Effector memory CD4-positive, alpha-beta T cell (primary cell): Measurements from ENCODE around the gene PACRG.

Source experiments
- DNase-seq, 3 donors: peaks; one replicate each; pipeline ENCODE4 v3.0.0-alpha.2; 2020
- H3K27ac ChIP-seq: 2 replicates; pipeline ENCODE4 v1.7.0; 2013; ENCODE audit warnings: mild to moderate bottlenecking, low read length, moderate library complexity; ENCODE audit not compliant: insufficient read depth, poor library complexity, severe bottlenecking
- H3K27me3 ChIP-seq: replicated peaks from 2 replicates; pipeline ENCODE4 v1.7.0; 2013; ENCODE audit warnings: mild to moderate bottlenecking, low read length; ENCODE audit not compliant: insufficient read depth, control insufficient read depth, poor library complexity, severe bottlenecking
- H3K36me3 ChIP-seq: 2 replicates; pipeline ENCODE4 v1.7.0; 2013; ENCODE audit warnings: mild to moderate bottlenecking, low read length, moderate library complexity; ENCODE audit not compliant: control insufficient read depth, insufficient read depth
- H3K4me1 ChIP-seq: 2 replicates; pipeline ENCODE4 v1.7.0; 2013; ENCODE audit warnings: low read length, mild to moderate bottlenecking; ENCODE audit not compliant: control insufficient read depth, insufficient read depth, poor library complexity, severe bottlenecking
- H3K4me3 ChIP-seq: 2 replicates; pipeline ENCODE4 v1.7.0; 2013; ENCODE audit warnings: low read length, low read depth, mild to moderate bottlenecking; ENCODE audit not compliant: insufficient read depth, poor library complexity, severe bottlenecking
- H3K9me3 ChIP-seq: 2 replicates; pipeline ENCODE4 v1.7.0; 2013; ENCODE audit warnings: mild to moderate bottlenecking, low read length, moderate library complexity; ENCODE audit not compliant: control insufficient read depth

Gene PACRG

GRCh38 chr6:163232649-163233048, 504.9 kb downstream of the PACRG start:
- Histone ChIP-seq H3K36me3 (no peaks in the 10 kb centered on the region), H3K9me3 (no peaks in the 10 kb centered on the region), H3K27me3 (no peaks in the 10 kb centered on the region), H3K4me1 (no peaks in the 10 kb centered on the region), H3K4me3 (no peak overlapping the region), H3K27ac (no peak overlapping the region)
- no peak for DNase-seq

DNA sequence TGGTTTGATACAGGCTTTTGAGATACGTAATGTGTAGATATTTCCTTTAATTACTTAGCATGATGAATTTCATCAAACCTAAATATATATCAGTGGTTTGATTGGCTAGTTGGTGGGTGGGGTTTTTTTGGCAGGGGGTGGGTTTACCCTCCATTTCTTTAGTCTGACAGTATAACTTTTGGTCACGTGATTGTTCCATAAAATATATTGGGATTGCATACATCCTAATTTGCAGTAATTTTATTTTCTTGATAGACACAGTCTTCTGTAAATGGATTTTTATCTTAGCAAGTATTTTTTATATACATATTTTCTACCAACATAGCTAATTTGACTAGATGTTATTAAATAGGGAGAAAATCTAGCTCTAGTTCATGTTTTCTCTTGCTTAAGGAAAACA, 509.3 kb downstream of the PACRG start:
- Histone ChIP-seq H3K27me3 (no peaks in the 10 kb centered on the region), H3K4me3 (no peak overlapping the region), H3K4me1 (no peaks in the 10 kb centered on the region), H3K36me3 (no peaks in the 10 kb centered on the region), H3K9me3 (no peaks in the 10 kb centered on the region), H3K27ac (no peak overlapping the region)
- no peak for DNase-seq

- Histone ChIP-seq H3K4me1 (no peaks in the 10 kb centered on the region), H3K9me3 (no peaks in the 10 kb centered on the region), H3K27me3 (no peaks in the 10 kb centered on the region), H3K4me3 (no peak overlapping the region), H3K27ac (no peak overlapping the region), H3K36me3 (no peaks in the 10 kb centered on the region)
- no peak for DNase-seq
These were observed 512.0 kb downstream of the PACRG start for GRCh38 chr6:163239572-163240340.

DNA sequence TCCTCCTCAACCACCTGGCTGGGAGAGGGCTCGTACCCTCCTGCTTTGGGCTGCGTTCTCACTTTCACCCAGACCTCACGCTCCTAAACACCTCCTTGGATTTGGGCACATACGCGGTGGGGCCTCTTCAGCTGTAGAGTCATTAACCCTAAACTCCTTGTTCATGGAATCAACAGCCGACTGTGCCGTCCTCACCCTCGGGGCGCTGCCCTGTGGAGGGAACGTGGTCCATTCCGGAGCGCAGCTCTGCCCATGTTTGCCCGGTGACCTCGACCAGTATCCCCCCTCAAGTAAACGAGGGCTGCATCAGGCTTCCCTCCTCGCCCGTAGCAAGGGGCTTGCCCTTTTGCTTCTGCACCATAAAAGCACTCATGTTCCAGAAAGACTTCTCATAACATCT, 512.8 kb downstream of the PACRG start:
- no peaks in the 10 kb centered on the region for H3K36me3 ChIP-seq
- no peak overlapping the region for H3K27ac ChIP-seq
- H3K4me3 ChIP-seq: no peak overlapping the region
- H3K9me3 ChIP-seq: no peaks in the 10 kb centered on the region
- no peak for DNase-seq
- no peaks in the 10 kb centered on the region for H3K27me3 ChIP-seq
- no peaks in the 10 kb centered on the region for H3K4me1 ChIP-seq

DNA sequence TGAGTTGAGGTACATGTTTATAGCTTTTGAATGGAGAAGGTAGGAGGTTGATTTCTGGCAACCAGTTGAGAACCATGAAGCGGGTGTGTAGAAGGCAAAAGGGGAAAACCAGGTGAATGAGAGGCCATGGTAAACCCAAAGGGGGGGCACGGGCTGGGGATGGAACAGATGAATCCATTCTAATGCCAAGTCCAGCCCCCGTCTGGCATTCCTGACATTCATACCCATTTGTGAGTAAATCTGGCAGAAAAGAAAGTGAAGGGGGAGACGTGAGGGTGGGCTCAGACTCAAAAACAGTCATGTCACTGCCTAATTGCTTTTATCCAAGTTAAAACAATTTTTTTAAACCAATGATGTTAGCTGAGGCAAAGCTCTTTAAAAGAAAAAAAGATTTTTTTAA, 513.9 kb downstream of the PACRG start:
- DNase-seq: no peak
- no peaks in the 10 kb centered on the region for H3K9me3 ChIP-seq
- no peaks in the 10 kb centered on the region for H3K36me3 ChIP-seq
- no peak overlapping the region for H3K4me3 ChIP-seq
- H3K27me3 ChIP-seq: no peaks in the 10 kb centered on the region
- no peak overlapping the region for H3K27ac ChIP-seq
- no peaks in the 10 kb centered on the region for H3K4me1 ChIP-seq

DNA sequence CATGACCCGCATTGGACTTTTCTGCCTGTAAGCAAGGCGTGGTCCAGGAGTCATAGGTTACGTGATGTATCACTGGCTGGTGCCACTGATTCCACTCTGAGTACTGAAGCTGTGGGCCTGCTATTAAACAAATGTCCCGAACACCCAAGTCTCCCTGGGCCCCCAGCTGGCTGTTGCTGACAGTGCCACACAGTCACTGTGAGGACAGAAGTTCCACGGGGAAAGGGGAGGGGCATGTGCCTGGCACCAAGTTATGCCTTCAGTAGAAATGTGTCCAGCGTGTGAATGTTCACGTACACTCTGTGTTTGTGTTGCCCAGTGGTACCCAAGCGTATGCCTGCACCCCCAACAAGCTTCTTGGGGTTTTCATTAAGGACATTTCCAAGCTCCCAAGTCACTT, 515.3 kb downstream of the PACRG start:
- Histone ChIP-seq H3K4me1 (no peaks in the 10 kb centered on the region), H3K27me3 (no peaks in the 10 kb centered on the region), H3K9me3 (no peaks in the 10 kb centered on the region), H3K27ac (no peak overlapping the region), H3K4me3 (no peak overlapping the region), H3K36me3 (no peaks in the 10 kb centered on the region)
- no peak for DNase-seq

DNA sequence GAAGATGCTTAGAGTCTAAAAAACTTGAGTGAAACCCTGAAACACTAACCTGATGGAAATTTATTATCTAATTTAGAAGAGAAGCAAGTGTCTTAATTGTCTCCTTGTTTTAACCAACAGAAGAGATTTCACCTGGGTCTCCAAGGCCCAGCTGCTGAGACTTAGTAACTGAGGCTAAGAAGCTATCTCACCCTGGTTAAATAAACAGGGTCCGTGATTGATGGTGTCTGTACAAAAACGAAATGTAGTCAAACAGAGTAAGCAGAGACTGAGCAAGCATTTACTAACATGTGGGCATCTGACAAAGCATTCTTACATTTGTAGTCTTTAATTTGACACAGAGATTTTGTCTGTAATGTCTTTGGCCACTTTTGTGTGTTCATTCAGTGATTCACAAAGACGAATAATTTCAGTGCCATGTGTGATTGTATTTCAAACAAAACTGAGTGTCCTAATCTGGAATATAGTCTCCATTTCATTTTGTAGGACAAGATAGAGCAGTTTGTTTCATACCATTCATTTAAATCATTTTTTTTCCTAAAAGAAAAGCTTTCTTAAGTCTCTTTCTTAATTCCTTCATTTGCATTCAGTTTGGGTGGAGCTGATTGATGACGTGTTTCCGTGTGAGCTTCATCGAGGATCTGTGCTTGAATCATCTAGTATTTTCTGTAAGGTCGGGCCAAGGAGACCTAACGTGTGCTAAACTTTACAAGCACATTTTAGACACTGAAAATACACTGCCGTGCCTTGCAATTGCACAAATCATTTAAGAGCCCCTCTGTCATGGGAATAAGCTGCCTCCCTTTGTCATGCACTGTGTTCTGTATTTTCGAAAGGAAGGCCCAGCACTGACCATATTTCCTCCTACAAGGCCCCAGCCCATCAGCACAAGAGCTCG, 516.2 kb downstream of the PACRG start:
- Histone ChIP-seq H3K4me3 (no peak overlapping the region), H3K9me3 (no peaks in the 10 kb centered on the region), H3K4me1 (no peaks in the 10 kb centered on the region), H3K36me3 (no peaks in the 10 kb centered on the region), H3K27ac (no peak overlapping the region), H3K27me3 (no peaks in the 10 kb centered on the region)
- DNase-seq: no peak

GRCh38 chr6:163248051-163248450, 520.3 kb downstream of the PACRG start:
- H3K27ac ChIP-seq: no peak overlapping the region
- no peaks in the 10 kb centered on the region for H3K4me1 ChIP-seq
- no peak for DNase-seq
- H3K27me3 ChIP-seq: no peaks in the 10 kb centered on the region
- H3K4me3 ChIP-seq: no peak overlapping the region
- no peaks in the 10 kb centered on the region for H3K36me3 ChIP-seq
- no peaks in the 10 kb centered on the region for H3K9me3 ChIP-seq

GRCh38 chr6:163249651-163250101, 521.9 kb downstream of the PACRG start:
- no peaks in the 10 kb centered on the region for H3K27me3 ChIP-seq
- DNase-seq: no peak
- H3K27ac ChIP-seq: no peak overlapping the region
- no peaks in the 10 kb centered on the region for H3K36me3 ChIP-seq
- no peaks in the 10 kb centered on the region for H3K4me1 ChIP-seq
- no peak overlapping the region for H3K4me3 ChIP-seq
- H3K9me3 ChIP-seq: no peaks in the 10 kb centered on the region

- no peak overlapping the region for H3K27ac ChIP-seq
- H3K4me3 ChIP-seq: no peak overlapping the region
- H3K27me3 ChIP-seq: no peaks in the 10 kb centered on the region
- no peaks in the 10 kb centered on the region for H3K4me1 ChIP-seq
- H3K9me3 ChIP-seq: no peaks in the 10 kb centered on the region
- H3K36me3 ChIP-seq: no peaks in the 10 kb centered on the region
- no peak for DNase-seq
These were observed 522.3 kb downstream of the PACRG start for GRCh38 chr6:163250116-163250515.
